HG03045 (cell line): ENCODE results near the gene SCRN2.

ENCODE experiments used
- ATAC-seq: cut with Tn5 transposase; IDR thresholded peaks from one replicate; pipeline ENCODE4 v1.9.1; 2021; ENCODE audit warnings: mild to moderate bottlenecking, moderate library complexity; ENCODE audit not compliant: unreplicated experiment

SCRN2 gene

GRCh38 chr17:47872019-47872650, 31.1 kb upstream of the SCRN2 start:
- ATAC-seq: no peak

GRCh38 chr17:47871048-47871447, 30.0 kb upstream of the SCRN2 start:
- no peak for ATAC-seq

GRCh38 chr17:47870056-47870455, 29.0 kb upstream of the SCRN2 start:
- ATAC-seq: no peak

- ATAC-seq: no peak
Observed at GRCh38 chr17:47869114-47869513, 28.0 kb upstream of the SCRN2 start.

GRCh38 chr17:47867813-47868533, 26.9 kb upstream of the SCRN2 start:
- no peak for ATAC-seq

GRCh38 chr17:47866941-47867340, 25.9 kb upstream of the SCRN2 start:
- no peak for ATAC-seq

GRCh38 chr17:47864791-47865216, 23.7 kb upstream of the SCRN2 start:
- no peak for ATAC-seq

GRCh38 chr17:47862621-47863440, 21.8 kb upstream of the SCRN2 start:
- ATAC-seq: no peak

- no peak for ATAC-seq
Observed at GRCh38 chr17:47860386-47860785, 19.3 kb upstream of the SCRN2 start.

- ATAC-seq: no peak
Observed at GRCh38 chr17:47857551-47858455, 16.7 kb upstream of the SCRN2 start.

- ATAC-seq: no peak
Observed at GRCh38 chr17:47856830-47857229, 15.8 kb upstream of the SCRN2 start.

- ATAC-seq: no peak
Observed at GRCh38 chr17:47855737-47856136, 14.7 kb upstream of the SCRN2 start.

- ATAC-seq: no peak
Observed at GRCh38 chr17:47853616-47854015, 12.5 kb upstream of the SCRN2 start.

- no peak for ATAC-seq
Observed at GRCh38 chr17:47852113-47852949, 11.3 kb upstream of the SCRN2 start.

- no peak for ATAC-seq
Observed at GRCh38 chr17:47851764-47852112, 10.7 kb upstream of the SCRN2 start.

- no peak for ATAC-seq
Observed at GRCh38 chr17:47850692-47851573, 9.9 kb upstream of the SCRN2 start, which contains the start of gene SP6. SP6 (minus strand) TSS chr17:47851163; CDS start chr17:47848429, 2,734 bp downstream.

- ATAC-seq: no peak
Observed at GRCh38 chr17:47850373-47850691, 9.3 kb upstream of the SCRN2 start.

- no peak for ATAC-seq
Observed at GRCh38 chr17:47848198-47848513, 7.1 kb upstream of the SCRN2 start.
